ENCODE results near the gene ABCA7. TPM values are rescaled to one million over a fixed set of nuclear protein-coding genes. Genes with fewer than 3 reads are reported as not detected.
A peak's percentile ranks its signal among the peaks of the same experiment; 100 is the strongest.

The ABCA7 gene
- total RNA-seq, 1 donor from 2014 or later, result 16.3 TPM

GRCh38 chr19:1066748-1067340, 26.9 kb downstream of the ABCA7 start, which contains the start of gene ARHGAP45:
Gene ARHGAP45, plus strand, starts transcription at chr19:1067167. Its CDS starts 239 bp downstream, at chr19:1067406.
- H3K27ac Mint-ChIP-seq (ENCODE audit: unreplicated experiment), result no peak within 1 kb of the TSS
- no peak for TF ChIP-seq CTCF (conservative IDR thresholded peaks at IDR 0.05)
- H3K27me3 Mint-ChIP-seq (ENCODE audit: low read depth), result peaks cover 61% of the 10 kb centered on the region
- peaks cover 7% of the 10 kb centered on the region for H3K4me1 Mint-ChIP-seq
- no peak for DNase-seq (ENCODE audit: low read depth, low spot score)
- H3K9me3 Mint-ChIP-seq, result no peaks in the 10 kb centered on the region
- no peaks in the 10 kb centered on the region for H3K36me3 Mint-ChIP-seq (ENCODE audit: low read depth)
- no peak within 1 kb of the TSS for H3K4me3 Mint-ChIP-seq

GRCh38 chr19:1067341-1067957, 27.5 kb downstream of the ABCA7 start:
- Mint-ChIP-seq H3K36me3 (ENCODE audit: low read depth) (no peaks in the 10 kb centered on the region), H3K27ac (ENCODE audit: unreplicated experiment) (no peak overlapping the region), H3K27me3 (ENCODE audit: low read depth) (peaks cover 68% of the 10 kb centered on the region), H3K9me3 (no peaks in the 10 kb centered on the region), H3K4me3 (no peak overlapping the region), H3K4me1 (peaks cover 9% of the 10 kb centered on the region)
- no peak for DNase-seq (ENCODE audit: low read depth, low spot score)
- TF ChIP-seq CTCF (conservative IDR thresholded peaks at IDR 0.05), result no peak

- peaks cover 76% of the 10 kb centered on the region for H3K27me3 Mint-ChIP-seq (ENCODE audit: low read depth)
- H3K9me3 Mint-ChIP-seq, result no peaks in the 10 kb centered on the region
- no peaks in the 10 kb centered on the region for H3K36me3 Mint-ChIP-seq (ENCODE audit: low read depth)
- H3K4me1 Mint-ChIP-seq, result peaks cover 9% of the 10 kb centered on the region
- peak overlapping the region; percentile 14 for H3K4me3 Mint-ChIP-seq
- H3K27ac Mint-ChIP-seq (ENCODE audit: unreplicated experiment), result no peak overlapping the region
- no peak for TF ChIP-seq CTCF (conservative IDR thresholded peaks at IDR 0.05)
- DNase-seq (ENCODE audit: low read depth, low spot score), result no peak
These were observed 28.4 kb downstream of the ABCA7 start for GRCh38 chr19:1068009-1069001.

- Mint-ChIP-seq H3K27me3 (ENCODE audit: low read depth) (peaks cover 75% of the 10 kb centered on the region), H3K4me3 (peak overlapping the region; percentile 14)
These were observed 29.3 kb downstream of the ABCA7 start for GRCh38 chr19:1069009-1069779.

More at GRCh38 chr19:1069009-1069779, 29.3 kb downstream of the ABCA7 start:
- Mint-ChIP-seq H3K36me3 (ENCODE audit: low read depth) (no peaks in the 10 kb centered on the region), H3K4me1 (peaks cover 9% of the 10 kb centered on the region), H3K9me3 (no peaks in the 10 kb centered on the region), H3K27ac (ENCODE audit: unreplicated experiment) (no peak overlapping the region)
- no peak for DNase-seq (ENCODE audit: low read depth, low spot score)
- TF ChIP-seq CTCF (conservative IDR thresholded peaks at IDR 0.05), result no peak

Data from neural crest cell (in vitro differentiated cells).